B cell (primary cell): ENCODE measurements around the gene ABCA4. TPM values are rescaled to one million over a fixed set of nuclear protein-coding genes. Genes with fewer than 3 reads are reported as not detected.

Experiments
- ATAC-seq: fragments of 200-7000 bp; cut with Tn5 transposase; one replicate; pipeline ENCODE4 v1.10.0; 2021; ENCODE audit warnings: low read depth, mild to moderate bottlenecking, moderate number of reproducible peaks, moderate library complexity
- CTCF ChIA-PET: fragments of 350-600 bp; sonication (Branson Sonifier 250); formaldehyde crosslinking; loops from one replicate; lab custom pipeline; 2021; ENCODE audit warnings: antibody characterized with exemption, inconsistent platforms; lab: Charles Lee
- POLR2A ChIA-PET: fragments of 350-600 bp; sonication (Branson Sonifier 250); formaldehyde crosslinking; loops from one replicate; lab custom pipeline; 2021; ENCODE audit warnings: antibody characterized with exemption; lab: Charles Lee
- DNase-seq: peaks from one replicate; pipeline ENCODE4 v3.0.0; 2013
- H2AFZ ChIP-seq: 2 replicates; pipeline ENCODE4 v1.6.1; 2012; ENCODE audit warnings: mild to moderate bottlenecking, low read depth, low read length; ENCODE audit not compliant: insufficient read depth, poor library complexity, severe bottlenecking
- H3K27ac ChIP-seq, 2 donors: 1 replicate in 1 of 2; 2 replicates in 1 of 2; pipeline ENCODE4 v1.5.1; 2012 to 2013; ENCODE audit warnings: low read length in 2 of 2, mild to moderate bottlenecking in 2 of 2, moderate library complexity in 1 of 2
- H3K27me3 ChIP-seq, 4 experiments: fragments of 200-600 bp in 1 of 4; sonication (generic) in 1 of 4; replicated peaks in 1 of 4; 1 replicate in 2 of 4; 2 replicates in 2 of 4; pipeline versions ENCODE4 v1.6.1 to v1.7.0; 2013 to 2016; ENCODE audit warnings: low read length in 3 of 4, mild to moderate bottlenecking in 2 of 4, mixed read lengths in 1 of 4, moderate library complexity in 1 of 4; ENCODE audit not compliant: insufficient read depth in 4 of 4, control insufficient read depth in 3 of 4; ENCODE audit errors: control extremely low read depth in 1 of 4
- H3K36me3 ChIP-seq, 2 experiments: replicated peaks in 1 of 2; 1 replicate in 1 of 2; 2 replicates in 1 of 2; pipeline versions ENCODE4 v1.6.1 to v1.7.1; 2013; ENCODE audit warnings: low read length in 1 of 2; ENCODE audit not compliant: insufficient read depth in 2 of 2, control insufficient read depth in 1 of 2; ENCODE audit errors: control extremely low read depth in 1 of 2, extremely low read depth in 1 of 2
- H3K4me1 ChIP-seq, 2 donors: fragments of 200-600 bp in 1 of 2; sonication (generic) in 1 of 2; 1 replicate in 1 of 2; 2 replicates in 1 of 2; pipeline versions ENCODE4 v1.5.1 to v1.6.1; 2013 to 2017; ENCODE audit warnings: low read length in 2 of 2; ENCODE audit not compliant: control insufficient read depth in 2 of 2, insufficient read depth in 2 of 2
- H3K4me2 ChIP-seq: replicated peaks from 2 replicates; pipeline ENCODE3; 2012; ENCODE audit warnings: mild to moderate bottlenecking, low read depth, low read length; ENCODE audit not compliant: poor library complexity, severe bottlenecking
- H3K4me3 ChIP-seq, 5 experiments: fragments of 200-600 bp in 1 of 5; sonication (generic) in 1 of 5; 1 replicate in 3 of 5; 2 replicates in 2 of 5; pipeline versions ENCODE4 v1.5.1 to v1.7.0; 2011 to 2016; ENCODE audit warnings: low read length in 4 of 5, mild to moderate bottlenecking in 4 of 5, low read depth in 2 of 5, control low read depth in 1 of 5, moderate library complexity in 1 of 5; ENCODE audit not compliant: insufficient read depth in 1 of 5; ENCODE audit errors: control extremely low read depth in 1 of 5, extremely low read depth in 1 of 5
- H3K79me2 ChIP-seq: fragments of 200-600 bp; sonication (generic); one replicate; pipeline ENCODE4 v1.6.0; 2016; ENCODE audit warnings: low read length; ENCODE audit not compliant: control insufficient read depth, insufficient read depth
- H3K9ac ChIP-seq: fragments of 200-600 bp; sonication (generic); 2 replicates; pipeline ENCODE4 v1.6.1; 2017; ENCODE audit warnings: mild to moderate bottlenecking, low read length, moderate library complexity
- H3K9me3 ChIP-seq, 3 donors: one replicate each; pipeline versions ENCODE4 v1.6.1 to v1.7.1; 2013; ENCODE audit warnings: low read length in 2 of 3; ENCODE audit not compliant: control insufficient read depth in 2 of 3, insufficient read depth in 1 of 3; ENCODE audit errors: control extremely low read depth in 1 of 3
- H4K20me1 ChIP-seq: 2 replicates; pipeline ENCODE4 v1.6.0; 2012; ENCODE audit warnings: mild to moderate bottlenecking, low read length; ENCODE audit not compliant: insufficient read depth, control insufficient read depth, poor library complexity, severe bottlenecking
- H3K27ac Mint-ChIP-seq: one replicate; pipeline ENCODE4 v1.8.0; 2021; ENCODE audit warnings: mixed read lengths
- H3K27me3 Mint-ChIP-seq: one replicate; pipeline ENCODE4 v1.8.0; 2021; ENCODE audit warnings: mixed read lengths
- H3K4me1 Mint-ChIP-seq: one replicate; pipeline ENCODE4 v1.8.0; 2021; ENCODE audit warnings: mixed read lengths
- H3K4me3 Mint-ChIP-seq: one replicate; pipeline ENCODE4 v1.8.0; 2021; ENCODE audit warnings: mixed read lengths
- H3K9me3 Mint-ChIP-seq: one replicate; pipeline ENCODE4 v1.8.0; 2022; ENCODE audit warnings: mixed read lengths; ENCODE audit not compliant: insufficient read depth
- CTCF ChIP-seq: fragments of 200-600 bp; IDR thresholded peaks from one replicate; pipeline ENCODE4 v1.8.0; 2022; ENCODE audit warnings: antibody characterized with exemption, mild to moderate bottlenecking
- EZH2 ChIP-seq: IDR thresholded peaks from 2 replicates; pipeline ENCODE4 v1.6.1; 2012; ENCODE audit warnings: borderline replicate concordance, low read depth, mild to moderate bottlenecking, moderate library complexity, low read length; ENCODE audit not compliant: insufficient read depth, poor library complexity, severe bottlenecking
- WGBS: methylation state at CpG from one replicate; pipeline ENCODE4 v1.1.5; 2013; ENCODE audit warnings: missing lambda C conversion rate; ENCODE audit not compliant: insufficient coverage; 5-methylcytosine and 5-hydroxymethylcytosine counted together
- intact Hi-C: fragments of 100-400 bp; cut with micrococcal nuclease; formaldehyde crosslinking; loops from one replicate; pipeline ENCODE4 v1.10.0; 2022
- polyA plus RNA-seq: library from polyadenylated mRNA; depleted of rRNA; stranded (reverse); fragments of >200 nt; gene quantifications from 2 replicates; pipeline ENCODE4 v1.2.3, GENCODE V29; 2012
- total RNA-seq, 2 donors: library from RNA; stranded (reverse); fragments of 120-200 nt in 1 of 2; gene quantifications; 1 replicate in 1 of 2; 2 replicates in 1 of 2; pipeline versions ENCODE4 v1.2.3 to v1.2.4, GENCODE V29; 2013 to 2022

ABCA4 gene
- total and polyA plus RNA-seq, 2 donors (not counting 1 experiment from before 2014, with no cell fraction given) = not detected

- no peak overlapping the region for H2AFZ ChIP-seq
- TF ChIP-seq CTCF = no peak
- no peak for TF ChIP-seq EZH2
- H3K27ac ChIP-seq = no peak overlapping the region
- ChIA-PET POLR2A (no interaction called here), CTCF (no interaction called here)
- no peaks in the 10 kb centered on the region for H3K9me3 ChIP-seq
- no peak overlapping the region for H3K4me2 ChIP-seq
- WGBS = 87% methylated on average over 7 of the region's 9 CpGs
- Mint-ChIP-seq H3K4me3 (no peak overlapping the region), H3K27me3 (peaks cover 19% of the 10 kb centered on the region), H3K4me1 (no peaks in the 10 kb centered on the region), H3K27ac (no peak overlapping the region), H3K9me3 (no peaks in the 10 kb centered on the region)
- ATAC-seq = no peak
- no peaks in the 10 kb centered on the region for H4K20me1 ChIP-seq
- H3K4me1 ChIP-seq = no peaks in the 10 kb centered on the region
- intact Hi-C loops = no loop called here
- no peaks in the 10 kb centered on the region for H3K36me3 ChIP-seq
- no peak for DNase-seq
- H3K4me3 ChIP-seq = no peak overlapping the region
- no peaks in the 10 kb centered on the region for H3K27me3 ChIP-seq
- H3K79me2 ChIP-seq = no peaks in the 10 kb centered on the region
- H3K9ac ChIP-seq = no peak overlapping the region
Observed at GRCh38 chr1:94120570-94120901, 412 bp downstream of the ABCA4 start.

GRCh38 chr1:94119796-94120569, 965 bp downstream of the ABCA4 start:
- Histone ChIP-seq H2AFZ (no peak overlapping the region), H3K79me2 (no peaks in the 10 kb centered on the region), H3K27ac (no peak overlapping the region), H3K4me1 (no peaks in the 10 kb centered on the region), H3K36me3 (no peaks in the 10 kb centered on the region), H3K4me2 (no peak overlapping the region), H3K9ac (no peak overlapping the region), H3K9me3 (no peaks in the 10 kb centered on the region), H3K27me3 (no peaks in the 10 kb centered on the region), H3K4me3 (no peak overlapping the region), H4K20me1 (no peaks in the 10 kb centered on the region)
- no peaks in the 10 kb centered on the region for H3K9me3 Mint-ChIP-seq
- no peak overlapping the region for H3K27ac Mint-ChIP-seq
- intact Hi-C loops = no loop called here
- DNase-seq (no peak), ATAC-seq (no peak)
- H3K4me3 Mint-ChIP-seq = no peak overlapping the region
- H3K27me3 Mint-ChIP-seq = peaks cover 22% of the 10 kb centered on the region
- 88% methylated on average over 10 of the region's 11 CpGs for WGBS
- H3K4me1 Mint-ChIP-seq = no peaks in the 10 kb centered on the region
- ChIA-PET CTCF (no interaction called here), POLR2A (no interaction called here)
- TF ChIP-seq EZH2 (no peak), CTCF (no peak)
